Pons (tissue), 1 donor: ENCODE data around the gene EPB41L3.

Experiments used
- DNase-seq: peaks from one replicate; pipeline ENCODE4 v3.0.0-alpha.2; 2016; ENCODE audit warnings: low spot score

Gene EPB41L3

DNA sequence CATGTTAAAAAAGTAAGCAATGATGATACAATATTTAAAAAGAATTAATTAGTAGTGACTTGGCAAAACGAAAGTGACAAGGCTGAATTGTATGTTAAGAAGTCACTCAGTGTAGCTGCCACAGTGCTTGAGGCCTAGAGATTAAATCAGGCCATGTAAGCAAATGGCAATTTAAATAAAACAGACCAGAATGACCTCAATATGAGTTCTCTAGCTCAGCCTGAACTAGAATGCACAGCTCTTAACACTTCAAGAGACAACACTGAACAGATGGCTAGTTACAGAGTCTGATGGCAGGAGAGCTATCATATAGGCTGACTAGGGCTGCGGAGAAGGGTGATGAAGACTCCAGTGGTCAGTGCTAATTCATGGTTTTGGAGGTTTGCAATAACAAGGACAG, 130.3 kb downstream of the EPB41L3 start:
- DNase-seq, result peak; percentile 70

DNA sequence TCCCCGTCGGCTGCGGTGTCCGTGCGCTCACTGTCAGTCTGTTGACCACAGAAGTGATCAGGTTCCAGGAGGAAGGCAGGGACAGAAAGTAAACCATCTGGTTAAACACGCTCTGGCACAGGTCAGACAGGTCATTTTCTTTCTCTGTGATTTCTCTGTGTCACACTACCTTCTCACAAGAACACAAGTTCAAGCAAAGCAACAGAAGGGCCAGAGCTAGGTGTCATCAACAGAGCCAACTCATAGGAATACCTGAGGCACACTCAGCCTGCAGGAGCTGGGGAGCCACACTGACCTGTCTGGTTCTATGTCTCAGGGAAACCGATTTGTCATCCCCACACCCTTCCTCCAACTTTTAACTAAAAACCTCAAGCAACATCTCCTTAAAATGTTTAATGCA, 133.2 kb downstream of the EPB41L3 start:
- DNase-seq, result no peak

DNA sequence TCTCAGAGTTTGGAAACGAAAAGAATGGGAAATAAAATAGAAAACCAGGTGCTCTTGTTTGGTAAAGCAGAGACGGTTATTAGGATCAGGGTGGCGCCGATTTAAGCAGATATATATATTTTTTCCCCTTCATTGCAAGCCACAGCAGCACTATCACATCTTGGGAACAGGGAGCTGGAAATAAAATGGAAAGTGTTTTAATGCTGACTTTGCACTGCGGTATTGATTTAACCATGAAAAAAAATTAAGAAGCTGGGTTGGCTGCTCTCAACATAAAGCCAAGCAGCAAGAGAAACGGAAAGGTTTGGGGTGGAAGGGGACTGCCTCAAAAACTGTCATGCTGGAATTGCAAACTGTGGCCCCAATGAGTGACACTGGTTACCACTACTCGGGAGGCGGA, 145.5 kb downstream of the EPB41L3 start:
- DNase-seq, result no peak

DNA sequence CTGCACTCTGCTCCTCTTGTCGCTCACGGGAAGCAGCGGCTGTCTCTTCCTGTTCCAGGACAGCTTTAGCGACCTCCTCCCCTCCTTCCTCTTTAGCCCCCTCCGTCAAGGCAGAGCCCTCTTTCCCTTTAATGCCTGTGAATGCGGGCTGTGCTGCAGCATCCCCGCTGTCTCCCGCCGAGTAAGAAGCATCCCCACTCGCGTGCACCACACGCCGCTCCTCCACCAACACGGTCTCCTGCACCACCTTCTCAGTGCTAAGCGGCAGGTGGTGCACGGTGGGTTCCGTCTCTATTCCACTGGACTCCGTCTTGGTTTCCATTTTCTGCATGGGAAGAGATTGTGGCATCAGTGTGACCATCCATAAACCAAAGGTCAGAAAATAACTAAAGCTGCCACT, 146.7 kb downstream of the EPB41L3 start:
- no peak for DNase-seq

DNA sequence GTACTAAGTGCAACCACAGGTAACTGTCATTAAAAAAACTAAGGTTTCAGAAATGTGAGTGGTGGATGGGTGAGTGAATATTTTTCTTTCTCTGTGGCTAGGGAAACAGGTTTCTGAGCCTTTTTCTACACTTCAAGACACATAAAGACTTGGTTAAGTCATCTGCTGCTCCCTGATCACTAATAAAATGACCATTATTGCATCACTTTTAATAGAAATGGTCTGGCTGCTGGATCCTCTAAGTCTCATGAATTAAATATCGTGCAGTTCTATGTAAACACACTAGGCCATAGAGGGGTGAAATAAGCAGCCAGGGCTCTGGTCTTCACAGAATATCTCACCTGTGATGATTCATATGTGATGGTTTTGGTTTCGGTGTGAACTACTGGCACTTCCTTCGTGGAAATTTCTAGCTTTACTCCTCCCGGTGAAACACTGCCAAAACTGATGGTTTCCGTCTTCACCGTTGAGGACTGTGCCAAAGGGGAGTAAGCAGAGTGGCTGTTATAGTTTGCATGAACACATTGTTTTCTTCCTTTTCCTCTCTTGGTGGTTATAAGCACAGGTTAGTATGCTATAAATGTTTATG, 147.8 kb downstream of the EPB41L3 start:
- no peak for DNase-seq

DNA sequence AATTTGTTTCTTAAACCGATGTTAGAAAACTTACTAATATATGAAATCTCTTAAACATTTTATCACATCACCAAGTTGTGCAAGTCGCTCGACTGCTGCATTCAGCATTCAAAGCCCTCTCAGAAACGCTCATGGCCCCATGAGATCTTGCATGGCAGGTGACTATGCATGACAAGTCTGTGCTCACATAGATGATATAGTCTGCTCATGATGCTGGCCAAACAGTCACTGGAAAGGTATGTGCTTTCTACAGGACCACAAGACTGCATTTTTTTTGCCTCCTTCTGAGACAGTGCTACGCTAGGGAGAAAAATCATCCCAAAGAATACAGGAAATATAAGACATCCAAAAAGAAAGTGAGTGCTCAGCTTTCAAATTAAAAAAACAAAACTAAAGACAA, 150.0 kb downstream of the EPB41L3 start:
- DNase-seq, result no peak

DNA sequence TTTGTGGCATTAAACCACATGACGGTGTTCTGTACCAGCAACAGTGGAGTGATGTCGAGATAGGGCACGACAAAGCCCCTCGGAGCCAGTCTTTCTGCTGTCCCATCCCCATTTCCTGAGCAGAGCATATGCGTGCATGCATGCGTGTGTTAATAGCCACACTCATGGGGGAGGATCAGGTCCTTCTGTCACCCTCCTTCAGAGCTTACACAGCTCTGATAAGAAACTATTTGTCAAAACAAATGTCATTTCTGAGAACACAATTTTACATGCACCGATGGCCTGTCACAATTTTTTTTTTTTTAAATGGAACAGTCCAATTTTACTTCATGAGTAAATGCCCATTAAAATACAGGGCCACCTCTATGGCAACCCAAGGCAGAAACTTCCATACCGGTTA, 152.4 kb downstream of the EPB41L3 start:
- no peak for DNase-seq

DNA sequence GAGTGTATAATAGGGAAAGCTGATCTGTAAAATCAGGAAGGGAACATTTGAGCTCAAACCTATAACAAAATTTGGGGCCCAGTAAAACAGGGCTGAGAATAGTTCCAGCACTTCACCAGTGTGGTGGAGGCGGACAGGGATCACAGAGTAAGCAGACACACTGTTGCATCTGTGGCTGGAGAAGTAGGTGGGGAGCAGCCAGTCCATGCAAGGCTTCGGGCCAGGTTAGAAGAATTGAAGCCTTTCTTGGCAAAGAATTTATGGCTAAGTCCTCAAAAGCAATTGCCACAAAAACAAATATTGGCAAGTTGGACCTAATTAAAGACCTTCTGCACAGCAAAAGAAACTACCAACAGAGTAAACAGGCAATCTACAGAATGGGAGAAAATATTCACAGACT, 154.4 kb downstream of the EPB41L3 start:
- no peak for DNase-seq

DNA sequence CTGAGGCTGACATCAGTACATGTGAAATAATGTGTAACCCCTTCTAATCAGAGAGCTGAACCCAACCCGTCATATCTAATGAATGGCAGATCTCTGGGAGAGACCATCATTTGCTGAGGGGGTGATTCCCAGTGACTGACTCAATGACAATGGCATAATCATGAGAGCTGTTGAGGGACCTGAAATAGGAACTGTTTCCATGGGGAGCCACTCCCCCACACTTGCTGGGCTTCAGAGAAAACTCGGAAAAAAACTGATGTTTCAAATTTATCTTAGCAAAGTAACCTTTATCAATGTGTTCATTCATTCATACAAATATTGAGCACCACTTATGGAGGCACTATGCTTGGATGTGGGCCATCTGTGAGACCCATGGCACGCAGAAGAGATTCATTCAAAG, 154.9 kb downstream of the EPB41L3 start:
- DNase-seq, result no peak

DNA sequence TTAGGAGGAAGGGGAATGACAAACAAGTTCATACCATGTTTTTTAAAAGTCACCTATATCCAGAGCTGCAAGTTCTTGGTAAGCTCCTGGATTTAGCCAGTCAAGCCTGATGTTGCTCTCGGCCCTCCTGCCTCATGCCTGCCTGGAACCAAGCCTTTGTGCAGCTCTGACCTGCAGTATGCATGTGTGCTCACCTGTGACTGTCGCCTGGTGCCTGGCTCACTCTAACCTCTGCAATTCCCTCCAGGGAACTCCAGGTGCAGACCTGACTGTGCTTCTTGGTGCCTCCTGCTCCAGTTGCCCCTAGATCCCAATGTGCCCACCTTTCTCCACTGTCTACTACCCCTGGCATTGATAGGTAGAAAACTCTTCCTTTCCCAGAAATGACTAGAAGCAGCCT, 163.2 kb downstream of the EPB41L3 start:
- no peak for DNase-seq

DNA sequence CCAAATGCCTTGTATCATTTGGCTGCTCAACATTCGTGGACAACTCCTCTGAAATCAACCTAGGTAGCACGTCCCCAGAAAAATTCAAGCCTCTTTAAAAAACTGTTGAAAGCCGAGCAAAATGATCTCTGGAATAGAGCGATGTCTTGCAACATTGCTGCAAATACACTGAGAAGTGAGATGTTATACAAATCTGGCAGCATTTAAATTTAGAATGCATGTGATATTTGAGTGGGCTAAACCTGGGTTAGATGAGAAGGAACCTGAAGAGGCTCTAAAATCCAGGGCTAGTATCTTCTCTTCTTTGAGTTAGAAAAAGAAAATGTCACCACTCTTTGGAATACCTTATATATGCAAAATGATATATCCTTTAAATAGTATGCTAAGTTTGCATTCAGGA, 166.8 kb downstream of the EPB41L3 start:
- no peak for DNase-seq

DNA sequence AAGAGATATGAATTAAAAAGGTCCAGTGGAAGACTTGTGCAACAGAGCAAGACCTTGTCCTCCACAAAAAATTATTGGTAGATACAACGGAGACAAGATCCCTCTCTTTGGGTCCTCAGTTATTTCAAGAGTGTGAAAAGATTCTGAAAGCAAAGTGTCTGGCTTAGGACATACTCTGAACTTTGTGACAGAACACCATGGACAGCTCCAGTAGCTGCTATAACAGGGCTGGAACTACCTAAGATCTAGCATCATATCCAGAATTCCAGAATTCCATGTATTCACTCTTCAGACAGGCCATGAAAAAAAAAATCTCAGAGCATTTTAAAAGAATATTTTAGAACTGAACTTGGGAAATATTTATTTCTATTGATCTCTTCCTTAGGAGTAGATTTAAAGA, 173.5 kb downstream of the EPB41L3 start:
- DNase-seq, result no peak

DNA sequence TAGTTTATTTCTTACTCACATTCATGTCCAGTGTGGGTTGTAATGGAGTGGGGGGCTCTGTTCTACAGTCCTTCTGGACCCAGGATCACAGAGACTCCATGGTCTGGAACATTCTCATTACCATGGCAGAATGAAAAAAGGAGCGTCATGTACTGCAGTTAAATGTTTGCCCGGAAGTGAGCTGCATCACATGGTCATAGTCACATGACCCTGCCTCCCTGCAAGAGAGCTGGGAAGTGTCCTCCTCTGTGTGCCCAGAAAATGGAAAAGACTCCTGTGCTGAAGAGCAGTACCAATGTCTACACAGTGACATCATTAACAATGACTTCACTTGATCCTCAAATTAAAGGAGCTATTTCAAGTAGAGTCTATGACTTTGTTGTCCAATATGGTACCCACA, 174.3 kb downstream of the EPB41L3 start:
- no peak for DNase-seq

DNA sequence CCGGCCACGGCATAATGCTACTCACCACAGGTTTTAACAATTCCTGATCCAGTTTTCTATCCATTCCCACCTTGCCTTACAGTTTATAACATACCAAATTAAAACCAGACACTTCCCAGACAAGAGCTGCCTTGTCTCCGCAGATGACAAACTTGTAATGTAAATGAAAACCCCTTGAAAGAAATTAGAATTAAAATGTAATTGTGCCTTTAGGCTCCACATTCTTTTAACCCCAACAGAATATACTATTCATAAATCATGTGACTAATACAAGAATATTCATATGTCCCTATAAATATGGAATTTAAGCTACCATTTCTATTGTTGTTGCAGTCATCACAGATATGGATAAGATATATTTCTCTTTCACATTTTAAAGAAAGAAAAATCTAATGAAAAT, 178.4 kb downstream of the EPB41L3 start:
- DNase-seq, result no peak

DNA sequence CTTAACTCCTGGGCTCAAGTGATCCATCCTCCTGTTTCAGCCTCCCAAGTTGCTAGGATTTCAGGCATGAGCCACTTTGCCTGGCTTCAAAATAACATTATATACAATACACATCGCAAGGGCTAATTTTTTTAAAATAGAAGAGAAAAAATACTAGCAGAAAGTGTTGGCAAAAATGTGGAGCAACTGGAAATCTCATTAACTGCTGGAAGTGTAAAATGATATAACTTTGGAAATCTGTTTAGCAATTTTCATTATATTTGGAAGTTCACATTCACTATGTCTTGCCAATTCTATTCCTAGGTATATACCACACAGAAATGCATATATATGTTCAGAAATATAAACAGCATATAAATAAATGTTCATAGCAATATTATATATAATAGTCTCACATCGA, 193.2 kb downstream of the EPB41L3 start:
- DNase-seq, result no peak
